GM12891 (cell line): Measurements from ENCODE around the gene TMEM38B.
"Not testable (repeated sequence)": the region's sequence is repeated elsewhere in the genome, so short reads cannot be mapped to it uniquely, and the experiment has no call there.

Source experiments
- POLR2A ChIP-seq: IDR thresholded peaks from 2 replicates; pipeline ENCODE4 v1.6.1; 2011; ENCODE audit warnings: low read depth, low read length, control low read depth
- TAF1 ChIP-seq: IDR thresholded peaks from 2 replicates; pipeline ENCODE4 v1.6.1; 2011; ENCODE audit warnings: low read depth, low read length, control low read depth

DNA sequence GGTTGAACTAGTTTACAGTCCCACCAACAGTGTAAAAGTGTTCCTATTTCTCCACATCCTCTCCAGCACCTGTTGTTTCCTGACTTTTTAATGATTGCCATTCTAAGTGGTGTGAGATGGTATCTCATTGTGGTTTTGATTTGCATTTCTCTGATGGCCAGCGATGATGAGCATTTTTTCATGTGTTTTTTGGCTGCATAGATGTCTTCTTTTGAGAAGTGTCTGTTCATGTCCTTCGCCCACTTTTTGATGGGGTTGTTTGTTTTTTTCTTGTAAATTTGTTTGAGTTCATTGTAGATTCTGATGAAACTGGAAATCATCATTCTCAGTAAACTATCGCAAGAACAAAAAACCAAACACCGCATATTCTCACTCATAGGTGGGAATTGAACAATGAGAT is 9.3 kb downstream of the TMEM38B start:
- TF ChIP-seq TAF1, POLR2A: not testable (repeated sequence)
